ENCODE measurements around the gene GPR142. TPM values are rescaled to one million over a fixed set of nuclear protein-coding genes. Genes with fewer than 3 reads are reported as not detected.
A peak's percentile ranks its signal among the peaks of the same experiment; 100 is the strongest.

The GPR142 gene
- total and polyA plus RNA-seq, 9 donors = 0.04 to 0.28 (median 0.16) TPM; not detected in 2

GRCh38 chr17:74368341-74369081 lies 1.2 kb downstream of the GPR142 start:
- WGBS (ENCODE audit: insufficient coverage) = 27% methylated on average over 11 of the region's 14 CpGs
- H3K27me3 ChIP-seq (ENCODE audit: control insufficient read depth, insufficient read depth, low read length) = no peaks in the 10 kb centered on the region
- H3K9me3 ChIP-seq (replicated peaks; ENCODE audit: control insufficient read depth, low read depth, low read length) = no peaks in the 10 kb centered on the region
- no peak overlapping the region for H3K4me3 ChIP-seq (ENCODE audit: low read length)
- H3K4me1 ChIP-seq (ENCODE audit: control insufficient read depth, insufficient read depth, low read length) = peaks cover 16% of the 10 kb centered on the region
- no peaks in the 10 kb centered on the region for H3K36me3 ChIP-seq (ENCODE audit: control insufficient read depth, insufficient read depth, low read length)
- H3K27ac ChIP-seq (ENCODE audit: low read length) = no peak overlapping the region
- DNase-seq = peak; percentile 73

GRCh38 chr17:74369221-74369620 lies 1.9 kb downstream of the GPR142 start:
- no peak overlapping the region for H3K27ac ChIP-seq (ENCODE audit: low read length)
- 30% methylated on average over 8 of the region's 10 CpGs for WGBS (ENCODE audit: insufficient coverage)
- no peaks in the 10 kb centered on the region for H3K36me3 ChIP-seq (ENCODE audit: control insufficient read depth, insufficient read depth, low read length)
- peak; percentile 33 for DNase-seq
- peaks cover 23% of the 10 kb centered on the region for H3K4me1 ChIP-seq (ENCODE audit: control insufficient read depth, insufficient read depth, low read length)
- no peaks in the 10 kb centered on the region for H3K27me3 ChIP-seq (ENCODE audit: control insufficient read depth, insufficient read depth, low read length)
- no peaks in the 10 kb centered on the region for H3K9me3 ChIP-seq (replicated peaks; ENCODE audit: control insufficient read depth, low read depth, low read length)
- no peak overlapping the region for H3K4me3 ChIP-seq (ENCODE audit: low read length)

- no peak overlapping the region for H3K27ac ChIP-seq (ENCODE audit: low read length)
- WGBS (ENCODE audit: insufficient coverage) = 87% methylated on average over 14 of the region's 17 CpGs
- H3K4me3 ChIP-seq (ENCODE audit: low read length) = no peak overlapping the region
- no peaks in the 10 kb centered on the region for H3K9me3 ChIP-seq (replicated peaks; ENCODE audit: control insufficient read depth, low read depth, low read length)
- H3K4me1 ChIP-seq (ENCODE audit: control insufficient read depth, insufficient read depth, low read length) = peaks cover 29% of the 10 kb centered on the region
- DNase-seq = no peak
- no peaks in the 10 kb centered on the region for H3K27me3 ChIP-seq (ENCODE audit: control insufficient read depth, insufficient read depth, low read length)
- H3K36me3 ChIP-seq (ENCODE audit: control insufficient read depth, insufficient read depth, low read length) = no peaks in the 10 kb centered on the region
Observed at GRCh38 chr17:74369665-74370490, 2.6 kb downstream of the GPR142 start.

- H3K27me3 ChIP-seq (ENCODE audit: control insufficient read depth, insufficient read depth, low read length) = no peaks in the 10 kb centered on the region
- DNase-seq = no peak
- H3K9me3 ChIP-seq (replicated peaks; ENCODE audit: control insufficient read depth, low read depth, low read length) = no peaks in the 10 kb centered on the region
- H3K27ac ChIP-seq (ENCODE audit: low read length) = no peak overlapping the region
- H3K4me1 ChIP-seq (ENCODE audit: control insufficient read depth, insufficient read depth, low read length) = peaks cover 31% of the 10 kb centered on the region
- no peaks in the 10 kb centered on the region for H3K36me3 ChIP-seq (ENCODE audit: control insufficient read depth, insufficient read depth, low read length)
- no peak overlapping the region for H3K4me3 ChIP-seq (ENCODE audit: low read length)
- WGBS (ENCODE audit: insufficient coverage) = 94% methylated on average over 26 of the region's 26 CpGs
Observed at GRCh38 chr17:74371653-74372147, 4.4 kb downstream of the GPR142 start.

GRCh38 chr17:74372426-74372825 lies 5.1 kb downstream of the GPR142 start:
- Histone ChIP-seq H3K27ac (ENCODE audit: low read length) (no peak overlapping the region), H3K4me3 (ENCODE audit: low read length) (no peak overlapping the region), H3K27me3 (ENCODE audit: control insufficient read depth, insufficient read depth, low read length) (no peaks in the 10 kb centered on the region), H3K36me3 (ENCODE audit: control insufficient read depth, insufficient read depth, low read length) (no peaks in the 10 kb centered on the region), H3K4me1 (ENCODE audit: control insufficient read depth, insufficient read depth, low read length) (peaks cover 31% of the 10 kb centered on the region), H3K9me3 (replicated peaks; ENCODE audit: control insufficient read depth, low read depth, low read length) (no peaks in the 10 kb centered on the region)
- WGBS (ENCODE audit: insufficient coverage) = 94% methylated on average over 8 of the region's 9 CpGs
- no peak for DNase-seq

- H3K27ac ChIP-seq (ENCODE audit: low read length) = peak overlapping the region; percentile 47
- H3K4me3 ChIP-seq (ENCODE audit: low read length) = no peak overlapping the region
- no peaks in the 10 kb centered on the region for H3K36me3 ChIP-seq (ENCODE audit: control insufficient read depth, insufficient read depth, low read length)
- WGBS (ENCODE audit: insufficient coverage) = 87% methylated on average over 3 of the region's 15 CpGs
- no peaks in the 10 kb centered on the region for H3K9me3 ChIP-seq (replicated peaks; ENCODE audit: control insufficient read depth, low read depth, low read length)
- H3K4me1 ChIP-seq (ENCODE audit: control insufficient read depth, insufficient read depth, low read length) = peaks cover 23% of the 10 kb centered on the region
- DNase-seq = peak; percentile 61
- no peaks in the 10 kb centered on the region for H3K27me3 ChIP-seq (ENCODE audit: control insufficient read depth, insufficient read depth, low read length)
Observed at GRCh38 chr17:74373838-74374606, 6.7 kb downstream of the GPR142 start.

- Histone ChIP-seq H3K27ac (ENCODE audit: low read length) (no peak overlapping the region), H3K9me3 (replicated peaks; ENCODE audit: control insufficient read depth, low read depth, low read length) (no peaks in the 10 kb centered on the region), H3K27me3 (ENCODE audit: control insufficient read depth, insufficient read depth, low read length) (no peaks in the 10 kb centered on the region), H3K4me3 (ENCODE audit: low read length) (no peak overlapping the region), H3K36me3 (ENCODE audit: control insufficient read depth, insufficient read depth, low read length) (no peaks in the 10 kb centered on the region), H3K4me1 (ENCODE audit: control insufficient read depth, insufficient read depth, low read length) (peaks cover 31% of the 10 kb centered on the region)
- no peak for DNase-seq
- WGBS (ENCODE audit: insufficient coverage) = 80% methylated on average over 3 of the region's 3 CpGs
Observed at GRCh38 chr17:74374858-74375257, 7.6 kb downstream of the GPR142 start.

GRCh38 chr17:74379495-74380085 lies 12.3 kb downstream of the GPR142 start:
- peak overlapping the region; percentile 22 for H3K4me3 ChIP-seq (ENCODE audit: low read length)
- no peaks in the 10 kb centered on the region for H3K36me3 ChIP-seq (ENCODE audit: control insufficient read depth, insufficient read depth, low read length)
- peaks cover 29% of the 10 kb centered on the region for H3K4me1 ChIP-seq (ENCODE audit: control insufficient read depth, insufficient read depth, low read length)
- WGBS (ENCODE audit: insufficient coverage) = 18% methylated on average over 5 of the region's 20 CpGs
- H3K9me3 ChIP-seq (replicated peaks; ENCODE audit: control insufficient read depth, low read depth, low read length) = no peaks in the 10 kb centered on the region
- H3K27ac ChIP-seq (ENCODE audit: low read length) = peak overlapping the region; percentile 75
- DNase-seq = peak; percentile 92
- H3K27me3 ChIP-seq (ENCODE audit: control insufficient read depth, insufficient read depth, low read length) = no peaks in the 10 kb centered on the region

GRCh38 chr17:74380086-74380958 lies 13.0 kb downstream of the GPR142 start:
- H3K9me3 ChIP-seq (replicated peaks; ENCODE audit: control insufficient read depth, low read depth, low read length) = no peaks in the 10 kb centered on the region
- peak overlapping the region; percentile 75 for H3K27ac ChIP-seq (ENCODE audit: low read length)
- 20% methylated on average over 7 of the region's 17 CpGs for WGBS (ENCODE audit: insufficient coverage)
- H3K4me3 ChIP-seq (ENCODE audit: low read length) = no peak overlapping the region
- H3K27me3 ChIP-seq (ENCODE audit: control insufficient read depth, insufficient read depth, low read length) = no peaks in the 10 kb centered on the region
- peaks cover 24% of the 10 kb centered on the region for H3K4me1 ChIP-seq (ENCODE audit: control insufficient read depth, insufficient read depth, low read length)
- peak; percentile 53 for DNase-seq
- no peaks in the 10 kb centered on the region for H3K36me3 ChIP-seq (ENCODE audit: control insufficient read depth, insufficient read depth, low read length)

Data from muscle of leg (tissue), 11 donors.